GM12892 (cell line): ENCODE data around the gene WDR1.

Source experiments
- DNase-seq: peaks from one replicate; pipeline ENCODE4 v3.0.0; 2011; ENCODE audit not compliant: insufficient read length
- FAIRE-seq: peaks from 2 replicates; lab custom pipeline; 2011; peaks lifted over from hg19 to GRCh38; lab: Jason Lieb, UNC
- POLR2A ChIP-seq: IDR thresholded peaks from 2 replicates; pipeline ENCODE4 v1.6.1; 2011; ENCODE audit warnings: low read depth, low read length, control low read depth
- POLR2AphosphoS5 ChIP-seq: IDR thresholded peaks from 2 replicates; pipeline ENCODE4 v1.6.1; 2011; ENCODE audit warnings: low read depth, low read length, control low read depth
- TAF1 ChIP-seq: IDR thresholded peaks from 2 replicates; pipeline ENCODE4 v1.6.1; 2011; ENCODE audit warnings: low read depth, mild to moderate bottlenecking, control low read depth, low read length, borderline replicate concordance

Gene WDR1

DNA sequence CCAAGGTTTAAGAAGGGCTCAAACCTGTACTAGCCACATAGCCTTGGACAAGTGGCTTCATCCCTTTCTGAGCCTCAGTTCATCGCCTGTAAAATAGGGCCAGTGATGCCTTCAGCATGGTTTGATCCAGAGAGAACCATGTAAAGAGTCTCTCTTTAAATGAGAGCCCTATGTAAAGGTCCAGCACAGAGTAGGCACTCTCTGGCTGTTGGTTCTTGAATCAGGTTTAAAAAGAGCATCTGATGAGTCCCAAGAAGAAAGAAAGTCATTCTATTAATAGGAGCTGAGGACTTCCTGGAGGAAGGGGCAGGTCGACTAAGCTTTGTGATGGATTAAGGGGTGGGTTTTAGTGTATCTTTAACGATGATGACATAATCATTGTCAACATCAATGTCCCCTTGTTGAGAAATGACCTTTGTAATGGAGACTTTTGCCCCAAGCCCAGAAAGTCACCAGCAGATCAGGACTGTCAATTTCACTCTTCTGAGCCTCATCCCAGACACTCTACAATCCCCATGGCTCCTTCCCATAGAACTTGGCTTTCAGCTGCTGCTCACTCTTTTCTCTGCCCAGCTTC lies 91.3 kb downstream of the WDR1 start:
- no peak for TF ChIP-seq POLR2AphosphoS5
- TF ChIP-seq POLR2A = no peak
- no peak for TF ChIP-seq TAF1
- DNase-seq = no peak
- FAIRE-seq = no peak
